GM12873 (cell line): Measurements from ENCODE around the gene C16orf87.

Experiments used
- CTCF ChIP-seq: IDR thresholded peaks from 2 replicates; pipeline ENCODE4 v1.5.1; 2012; ENCODE audit warnings: low read depth, mild to moderate bottlenecking, moderate library complexity, low read length, control low read depth; ENCODE audit not compliant: insufficient read depth; ENCODE audit errors: missing control alignments

C16orf87 gene

GRCh38 chr16:46822270-46822669, 8.7 kb downstream of the C16orf87 start:
- TF ChIP-seq CTCF: no peak

- TF ChIP-seq CTCF: no peak
Measured at GRCh38 chr16:46817961-46818360, 13.0 kb downstream of the C16orf87 start.

- no peak for TF ChIP-seq CTCF
Measured at GRCh38 chr16:46814790-46815189, 16.2 kb downstream of the C16orf87 start.

GRCh38 chr16:46813611-46814010, 17.4 kb downstream of the C16orf87 start:
- TF ChIP-seq CTCF: no peak

- no peak for TF ChIP-seq CTCF
Measured at GRCh38 chr16:46812781-46813540, 18.0 kb downstream of the C16orf87 start.

- no peak for TF ChIP-seq CTCF
Measured at GRCh38 chr16:46811682-46812081, 19.3 kb downstream of the C16orf87 start.

- no peak for TF ChIP-seq CTCF
Measured at GRCh38 chr16:46808997-46809396, 22.0 kb downstream of the C16orf87 start.

GRCh38 chr16:46807336-46807735, 23.6 kb downstream of the C16orf87 start:
- TF ChIP-seq CTCF: no peak
